Activated T-cell treated with anti-CD3 and anti-CD28 coated beads, Interleukin-2, amount 50 U/mL, for 4 hours (primary cell): ENCODE data around the gene UBE2I. TPM values are rescaled to one million over a fixed set of nuclear protein-coding genes. Genes with fewer than 3 reads are reported as not detected.
A peak's percentile ranks its signal among the peaks of the same experiment; 100 is the strongest.
"Not testable (repeated sequence)": the region's sequence is repeated elsewhere in the genome, so short reads cannot be mapped to it uniquely, and the experiment has no call there.

Experiments used
- ATAC-seq, 2 donors: fragments of 200-7000 bp; cut with Tn5 transposase; one replicate each; pipeline ENCODE4 v1.10.0; 2021
- DNase-seq: peaks from one replicate; pipeline ENCODE4 v3.0.0-alpha.2; 2020
- H3K27me3 Mint-ChIP-seq: one replicate; pipeline ENCODE4 v1.8.0; 2021; ENCODE audit warnings: low read depth, mixed read lengths
- H3K36me3 Mint-ChIP-seq: one replicate; pipeline ENCODE4 v1.8.0; 2022; ENCODE audit warnings: mixed read lengths; ENCODE audit not compliant: insufficient read depth
- H3K4me1 Mint-ChIP-seq: one replicate; pipeline ENCODE4 v1.8.0; 2021; ENCODE audit warnings: low read depth, mixed read lengths
- H3K4me3 Mint-ChIP-seq: one replicate; pipeline ENCODE4 v1.8.0; 2021; ENCODE audit warnings: mild to moderate bottlenecking, moderate library complexity, mixed read lengths
- H3K9me3 Mint-ChIP-seq: one replicate; pipeline ENCODE4 v1.8.0; 2021; ENCODE audit warnings: mixed read lengths
- total RNA-seq, 3 donors: library from RNA; stranded (reverse); gene quantifications; one replicate each; pipeline ENCODE4 v1.2.1, GENCODE V29; 2021

UBE2I gene
- total RNA-seq, 3 donors from 2014 or later = 234 to 251 (median 247) TPM

GRCh38 chr16:1322407-1322806, 13.0 kb downstream of the UBE2I start:
- peaks cover 23% of the 10 kb centered on the region for H3K36me3 Mint-ChIP-seq
- no peaks in the 10 kb centered on the region for H3K9me3 Mint-ChIP-seq
- DNase-seq = no peak
- no peaks in the 10 kb centered on the region for H3K27me3 Mint-ChIP-seq
- no peak for ATAC-seq
- H3K4me1 Mint-ChIP-seq = no peaks in the 10 kb centered on the region
- no peak overlapping the region for H3K4me3 Mint-ChIP-seq

GRCh38 chr16:1323296-1324239, 14.1 kb downstream of the UBE2I start:
- no peak for ATAC-seq
- no peak for DNase-seq

GRCh38 chr16:1324286-1324826, 14.9 kb downstream of the UBE2I start:
- ATAC-seq (no peak), DNase-seq (no peak)
- Mint-ChIP-seq H3K36me3 (peaks cover 14% of the 10 kb centered on the region), H3K27me3 (no peaks in the 10 kb centered on the region), H3K9me3 (no peaks in the 10 kb centered on the region), H3K4me3 (no peak overlapping the region), H3K4me1 (no peaks in the 10 kb centered on the region)

More at GRCh38 chr16:1323296-1324239, 14.1 kb downstream of the UBE2I start:
- Mint-ChIP-seq H3K27me3 (no peaks in the 10 kb centered on the region), H3K36me3 (peaks cover 16% of the 10 kb centered on the region), H3K4me1 (no peaks in the 10 kb centered on the region), H3K9me3 (no peaks in the 10 kb centered on the region), H3K4me3 (no peak overlapping the region)

- Mint-ChIP-seq H3K36me3 (peaks cover 8% of the 10 kb centered on the region), H3K9me3 (no peaks in the 10 kb centered on the region), H3K4me1 (no peaks in the 10 kb centered on the region), H3K27me3 (no peaks in the 10 kb centered on the region), H3K4me3 (no peak overlapping the region)
- ATAC-seq (no peak), DNase-seq (no peak)
Measured at GRCh38 chr16:1325261-1325660, 15.8 kb downstream of the UBE2I start.

GRCh38 chr16:1325673-1326371, 16.4 kb downstream of the UBE2I start:
- no peaks in the 10 kb centered on the region for H3K4me1 Mint-ChIP-seq
- no peaks in the 10 kb centered on the region for H3K27me3 Mint-ChIP-seq
- no peaks in the 10 kb centered on the region for H3K9me3 Mint-ChIP-seq
- no peak overlapping the region for H3K4me3 Mint-ChIP-seq
- DNase-seq (no peak), ATAC-seq (peak; percentile 12 to 20)
- peaks cover 6% of the 10 kb centered on the region for H3K36me3 Mint-ChIP-seq

GRCh38 chr16:1326391-1326790, 17.0 kb downstream of the UBE2I start:
- Mint-ChIP-seq H3K9me3 (no peaks in the 10 kb centered on the region), H3K27me3 (peaks cover 2% of the 10 kb centered on the region), H3K4me1 (peaks cover 3% of the 10 kb centered on the region), H3K36me3 (peaks cover 6% of the 10 kb centered on the region), H3K4me3 (no peak overlapping the region)
- ATAC-seq (no peak), DNase-seq (no peak)

- no peak overlapping the region for H3K4me3 Mint-ChIP-seq
- no peak for DNase-seq
- H3K36me3 Mint-ChIP-seq = peaks cover 6% of the 10 kb centered on the region
- peaks cover 9% of the 10 kb centered on the region for H3K4me1 Mint-ChIP-seq
- ATAC-seq = no peak
- H3K27me3 Mint-ChIP-seq = peaks cover 8% of the 10 kb centered on the region
- H3K9me3 Mint-ChIP-seq = no peaks in the 10 kb centered on the region
Measured at GRCh38 chr16:1326946-1327618, 17.6 kb downstream of the UBE2I start.

- Mint-ChIP-seq H3K36me3 (peaks cover 6% of the 10 kb centered on the region), H3K9me3 (no peaks in the 10 kb centered on the region), H3K4me3 (no peak overlapping the region), H3K4me1 (peaks cover 14% of the 10 kb centered on the region), H3K27me3 (peaks cover 10% of the 10 kb centered on the region)
- DNase-seq (no peak), ATAC-seq (no peak)
Measured at GRCh38 chr16:1327619-1327947, 18.1 kb downstream of the UBE2I start.

- Mint-ChIP-seq H3K4me1 (peaks cover 16% of the 10 kb centered on the region), H3K27me3 (peaks cover 13% of the 10 kb centered on the region)
- H3K4me3 Mint-ChIP-seq, H3K9me3 Mint-ChIP-seq, ATAC-seq, H3K36me3 Mint-ChIP-seq, DNase-seq: not testable (repeated sequence)
Measured at GRCh38 chr16:1328136-1328535, 18.7 kb downstream of the UBE2I start.

- H3K4me3 Mint-ChIP-seq, H3K9me3 Mint-ChIP-seq, H3K36me3 Mint-ChIP-seq, ATAC-seq, DNase-seq: not testable (repeated sequence)
- peaks cover 13% of the 10 kb centered on the region for H3K27me3 Mint-ChIP-seq
- peaks cover 16% of the 10 kb centered on the region for H3K4me1 Mint-ChIP-seq
Measured at GRCh38 chr16:1328961-1329360, 19.5 kb downstream of the UBE2I start.

GRCh38 chr16:1330260-1330914, 21.0 kb downstream of the UBE2I start:
- no peak overlapping the region for H3K4me3 Mint-ChIP-seq
- H3K36me3 Mint-ChIP-seq = peaks cover 4% of the 10 kb centered on the region
- peaks cover 18% of the 10 kb centered on the region for H3K27me3 Mint-ChIP-seq
- no peak for ATAC-seq
- peaks cover 16% of the 10 kb centered on the region for H3K4me1 Mint-ChIP-seq
- DNase-seq = no peak
- no peaks in the 10 kb centered on the region for H3K9me3 Mint-ChIP-seq

- Mint-ChIP-seq H3K4me1 (peaks cover 16% of the 10 kb centered on the region), H3K36me3 (peaks cover 4% of the 10 kb centered on the region), H3K4me3 (peak overlapping the region; percentile 49), H3K9me3 (no peaks in the 10 kb centered on the region), H3K27me3 (peaks cover 18% of the 10 kb centered on the region)
- DNase-seq = no peak
- ATAC-seq = no peak
Measured at GRCh38 chr16:1330931-1331711, 21.7 kb downstream of the UBE2I start.
